GM18526 (cell line): ENCODE results near the gene PDLIM5.

Experiments used
- POLR2A ChIP-seq: IDR thresholded peaks from 3 replicates; pipeline ENCODE4 v1.6.1; 2011; ENCODE audit not compliant: insufficient read length; ENCODE audit errors: extremely low read depth

The PDLIM5 gene

DNA sequence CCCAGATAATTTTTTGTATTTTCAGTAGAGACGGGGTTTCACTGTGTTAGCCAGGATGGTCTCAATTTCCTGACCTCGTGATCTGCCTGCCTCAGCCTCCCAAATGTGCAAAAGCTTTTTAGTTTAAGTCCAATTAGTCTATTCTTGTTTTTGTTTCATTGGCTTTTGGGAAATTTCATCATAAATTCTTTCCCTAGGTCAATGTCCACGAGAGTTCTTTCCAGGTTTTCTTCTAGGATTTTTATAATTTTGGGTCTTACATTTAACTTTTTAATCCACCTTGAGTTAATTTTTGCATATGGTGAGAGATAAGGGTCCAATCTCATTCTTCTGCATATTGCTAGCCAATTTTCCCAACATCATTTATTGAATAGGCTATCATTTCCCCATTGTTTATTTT is 36.3 kb upstream of the PDLIM5 start:
- TF ChIP-seq POLR2A = no peak

DNA sequence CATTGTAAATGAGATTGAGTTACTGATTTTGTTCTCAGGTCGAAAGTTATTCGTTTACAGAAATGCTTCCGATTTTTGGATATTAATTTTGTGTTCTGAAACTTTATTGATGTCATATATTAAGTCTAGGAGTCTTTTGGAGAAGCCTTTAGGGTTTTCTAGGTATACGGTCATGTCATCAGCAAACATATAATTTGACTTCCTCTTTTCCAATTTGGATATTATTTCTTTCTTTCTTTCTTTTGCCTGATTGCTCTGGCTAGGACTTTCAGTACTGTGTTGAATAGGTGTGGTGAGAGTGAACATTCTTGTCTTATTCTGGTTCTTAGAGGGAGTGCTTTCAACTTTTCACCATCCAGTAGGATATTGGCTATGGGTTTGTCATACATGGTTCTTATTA is 35.4 kb upstream of the PDLIM5 start:
- no peak for TF ChIP-seq POLR2A

DNA sequence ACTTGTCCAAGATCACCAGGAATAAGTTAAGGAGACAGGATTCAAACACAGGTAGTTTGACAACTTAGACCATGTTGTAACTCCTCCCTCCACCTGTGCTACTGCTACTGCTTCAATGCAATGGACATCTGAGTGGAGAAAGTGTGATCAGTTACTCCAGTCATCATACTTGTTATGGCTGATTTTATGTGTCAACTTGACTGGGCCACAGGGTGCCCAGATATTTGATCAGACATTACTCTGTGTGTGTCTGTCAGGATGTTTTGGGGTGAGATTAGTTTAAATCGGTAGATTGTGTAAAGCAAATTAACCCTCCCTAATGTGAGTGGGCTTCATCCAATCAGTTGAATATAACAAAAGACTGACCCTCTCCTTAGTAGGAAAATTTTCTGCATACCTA is 34.8 kb upstream of the PDLIM5 start:
- no peak for TF ChIP-seq POLR2A

DNA sequence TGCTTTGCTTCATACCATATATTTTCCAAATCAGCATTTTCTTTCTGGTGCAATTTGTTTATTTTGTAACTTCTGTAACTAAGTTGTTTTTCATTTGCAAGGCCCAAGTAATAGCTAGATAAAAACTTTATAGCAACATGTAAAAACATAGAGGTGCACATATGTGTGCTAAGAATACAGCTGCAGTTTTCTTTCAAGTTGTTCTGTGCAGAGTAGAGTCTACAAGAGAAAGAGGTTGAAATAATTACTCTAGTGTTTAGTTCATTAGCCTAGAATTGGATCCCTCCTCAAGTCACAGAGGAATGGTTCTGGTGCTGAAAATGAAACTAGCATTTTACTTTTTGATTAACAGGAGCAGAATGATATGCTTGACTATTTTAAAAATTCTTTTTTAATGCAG is 32.2 kb upstream of the PDLIM5 start:
- TF ChIP-seq POLR2A = no peak

DNA sequence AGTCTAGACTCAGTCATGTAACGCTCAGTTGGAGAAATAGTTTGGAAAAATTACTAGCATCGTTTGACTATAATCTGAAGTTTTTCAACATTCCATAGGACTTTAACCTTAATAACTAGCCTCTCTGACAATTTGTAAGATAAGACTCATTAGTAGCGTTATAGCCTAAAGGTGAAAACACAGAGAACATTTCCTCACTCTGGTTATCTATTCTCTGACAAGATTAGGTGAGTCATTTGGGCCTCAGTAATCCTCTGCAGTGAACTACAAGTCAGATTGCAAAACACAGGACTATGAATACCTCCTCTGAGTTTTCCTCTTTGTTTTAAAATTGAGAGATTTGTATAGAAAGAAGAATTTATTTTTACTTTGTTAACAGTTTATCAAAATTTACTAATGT is 31.8 kb upstream of the PDLIM5 start:
- TF ChIP-seq POLR2A = no peak

DNA sequence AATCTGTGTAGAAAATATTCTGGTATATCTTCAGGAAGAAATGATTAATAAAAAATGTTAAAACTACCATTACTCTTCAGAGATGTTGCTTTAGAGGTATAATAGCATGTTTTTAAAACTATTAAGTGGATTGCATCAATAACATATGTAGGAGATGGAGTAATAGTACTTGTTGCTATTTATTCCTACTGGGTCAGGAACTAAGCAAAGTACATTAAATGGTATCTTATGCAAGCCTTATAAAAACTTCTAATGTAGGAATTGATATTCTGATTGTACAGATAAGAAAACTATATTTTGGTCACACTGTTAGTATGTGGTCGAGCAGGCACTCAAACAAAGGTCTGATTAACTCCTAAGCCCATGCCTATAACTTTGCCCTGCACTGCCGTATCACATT is 31.4 kb upstream of the PDLIM5 start:
- TF ChIP-seq POLR2A = no peak

DNA sequence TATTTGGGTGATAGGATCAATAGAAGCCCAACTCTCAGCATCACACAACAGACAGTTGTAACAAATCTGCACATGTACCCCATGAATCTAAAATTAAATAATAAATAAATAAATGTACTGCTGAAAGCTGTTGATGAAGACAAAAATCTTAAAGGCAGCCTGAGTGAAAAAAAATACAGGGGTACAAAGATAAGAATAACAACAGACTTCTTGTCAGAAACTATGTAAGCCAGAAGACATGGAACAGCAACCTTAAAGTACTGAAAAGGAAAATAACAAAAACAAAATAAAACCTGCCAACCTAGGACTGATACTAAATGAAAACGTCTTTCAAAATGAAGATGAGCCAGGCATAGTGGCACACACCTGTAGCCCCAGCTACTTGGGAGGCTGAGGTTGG is 25.0 kb upstream of the PDLIM5 start:
- no peak for TF ChIP-seq POLR2A

DNA sequence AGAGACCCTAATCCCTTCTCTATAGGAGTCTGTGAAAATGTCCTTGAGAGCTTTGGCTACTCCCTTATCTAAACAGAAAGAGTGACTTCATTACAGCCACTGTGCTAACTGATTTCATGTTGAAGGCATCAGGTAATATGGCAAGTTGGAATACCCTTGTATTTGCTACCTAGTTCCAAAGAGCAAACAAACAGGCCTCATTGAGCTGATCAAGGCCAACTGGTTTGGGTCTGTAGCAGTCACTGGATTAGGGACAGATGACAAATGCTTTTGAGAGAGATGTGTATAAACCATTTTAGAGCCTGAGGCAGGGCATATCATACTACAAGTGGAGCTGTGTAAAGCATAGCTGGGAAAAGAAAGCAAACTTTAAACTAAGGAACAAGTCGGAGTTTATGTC is 22.9 kb upstream of the PDLIM5 start:
- no peak for TF ChIP-seq POLR2A

DNA sequence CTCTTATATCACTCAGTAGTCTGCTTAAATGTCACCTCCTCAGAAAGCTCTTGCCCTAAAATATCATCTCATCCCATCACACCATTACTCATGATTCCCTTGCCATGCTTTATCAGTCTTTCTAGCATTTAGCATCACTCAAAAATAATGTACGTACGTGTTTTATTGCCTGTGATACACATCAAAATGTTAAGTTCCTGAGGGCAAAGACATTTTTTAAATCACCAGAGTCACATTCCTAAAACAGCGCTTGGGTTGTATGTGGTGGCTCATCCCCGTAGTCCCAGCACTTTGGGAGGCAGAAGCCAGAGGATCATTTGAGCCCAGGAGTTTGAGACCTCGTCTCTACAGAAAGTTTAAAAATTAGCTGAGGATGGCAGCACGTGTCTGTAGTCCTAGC is 21.3 kb upstream of the PDLIM5 start:
- no peak for TF ChIP-seq POLR2A

DNA sequence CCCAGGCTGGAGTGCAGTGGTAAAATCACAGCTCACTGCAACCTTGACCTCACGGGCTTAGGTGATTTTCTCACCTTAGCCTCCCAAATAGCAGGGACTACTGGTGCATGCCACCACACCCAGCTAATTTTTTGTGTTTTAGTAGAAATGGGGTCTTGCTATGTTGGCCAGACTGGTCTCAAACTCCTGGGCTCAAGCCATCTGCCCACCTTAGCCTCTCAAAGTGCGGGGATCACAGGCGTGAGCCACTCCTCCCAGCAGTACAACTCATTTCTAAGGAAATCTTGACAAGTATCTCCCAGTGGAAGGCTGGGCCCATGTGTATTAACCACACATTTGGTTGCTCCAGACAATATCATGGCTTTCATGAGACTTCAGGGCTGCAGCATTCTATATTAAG is 20.4 kb upstream of the PDLIM5 start:
- no peak for TF ChIP-seq POLR2A

DNA sequence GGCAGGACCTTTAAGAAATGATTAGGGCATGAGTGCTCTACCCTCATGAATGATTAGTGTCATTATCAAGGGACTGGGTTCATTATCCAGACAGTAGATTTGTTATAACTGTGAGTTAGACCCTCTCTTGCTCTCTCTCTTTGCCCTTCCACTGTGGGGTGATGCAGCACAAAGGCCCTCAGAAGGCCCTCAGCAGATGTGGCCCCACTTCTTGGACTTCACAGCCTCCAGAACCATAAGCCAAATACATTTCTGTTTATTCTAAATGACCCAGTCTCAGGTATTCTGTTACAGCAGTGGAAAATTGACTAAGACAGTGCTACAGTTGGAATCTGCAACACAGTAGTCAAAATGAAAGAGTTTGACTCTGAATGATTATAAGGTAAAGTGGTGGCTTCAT is 17.2 kb upstream of the PDLIM5 start:
- no peak for TF ChIP-seq POLR2A

DNA sequence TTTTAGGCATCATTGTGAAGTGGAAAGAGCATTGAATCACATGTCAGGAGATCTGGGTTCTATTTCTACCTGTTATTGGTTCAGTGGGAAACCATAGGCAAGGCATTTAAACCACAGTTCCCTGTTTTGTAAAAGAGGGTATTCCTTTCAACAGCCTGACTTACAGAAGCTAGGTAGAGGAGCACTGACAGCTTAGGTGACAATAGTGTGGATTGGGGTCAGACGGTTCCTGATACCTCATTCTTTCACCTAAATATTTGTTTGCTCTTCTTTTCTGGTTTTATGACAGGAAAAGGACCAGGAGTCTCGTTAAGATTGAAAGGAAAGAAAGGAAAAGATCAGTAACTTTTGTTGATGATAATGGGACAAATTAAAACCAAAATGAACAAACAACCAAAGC is 15.9 kb upstream of the PDLIM5 start:
- TF ChIP-seq POLR2A = no peak

DNA sequence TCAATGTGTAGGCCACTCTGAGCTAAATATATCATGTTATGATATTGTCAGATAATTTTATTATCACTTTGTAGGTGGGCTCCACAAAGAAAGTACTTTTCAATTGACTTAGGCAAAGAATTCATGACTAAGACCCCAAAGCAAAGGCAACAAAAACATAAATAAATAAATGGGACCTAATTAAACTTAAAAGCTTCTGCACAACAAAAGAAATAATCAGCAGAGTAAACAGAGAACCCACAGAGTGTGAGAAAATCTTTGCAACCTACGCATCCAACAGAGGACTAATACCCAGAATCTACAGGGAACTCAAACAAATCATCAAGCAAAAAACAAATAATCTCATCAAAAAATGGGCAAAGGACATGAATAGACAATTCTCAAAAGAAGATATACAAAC is 15.2 kb upstream of the PDLIM5 start:
- no peak for TF ChIP-seq POLR2A

DNA sequence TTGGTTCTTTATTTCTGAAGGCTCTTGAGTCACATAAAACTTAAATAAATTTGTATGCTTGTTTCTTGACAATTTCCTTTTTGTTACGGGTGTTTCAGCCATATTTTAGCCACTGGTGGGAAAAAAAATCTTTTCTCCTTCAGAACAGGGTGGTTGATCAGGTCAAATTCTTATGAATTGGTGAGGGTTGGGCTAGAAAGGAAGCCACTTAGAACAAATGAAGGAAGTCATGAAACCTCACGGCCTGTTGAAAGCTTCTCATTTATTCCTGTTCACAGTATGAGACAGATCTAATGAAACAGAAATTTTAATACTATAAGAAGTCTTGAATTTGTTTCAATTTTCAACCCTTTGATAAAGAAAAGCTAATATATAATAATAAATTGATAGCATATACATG is 12.1 kb upstream of the PDLIM5 start:
- no peak for TF ChIP-seq POLR2A

DNA sequence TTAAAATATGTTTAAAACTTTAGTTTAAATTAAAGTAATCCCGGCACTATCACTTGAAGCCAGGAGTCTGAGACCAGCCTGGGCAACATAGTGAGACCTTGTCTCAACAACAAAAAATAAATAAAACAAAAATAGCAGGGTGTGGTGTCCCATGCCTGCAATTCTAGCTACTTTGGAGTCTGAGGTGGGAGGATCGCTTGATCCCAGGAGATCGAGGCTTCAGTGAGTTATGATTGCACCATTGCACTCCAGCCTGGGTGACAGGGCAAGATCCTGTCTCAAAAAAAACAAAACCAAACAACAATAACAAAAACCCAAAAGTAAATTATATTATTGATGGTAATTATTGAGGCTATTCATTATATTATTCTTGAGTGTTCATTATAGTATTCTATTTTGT is 9.9 kb upstream of the PDLIM5 start:
- no peak for TF ChIP-seq POLR2A

DNA sequence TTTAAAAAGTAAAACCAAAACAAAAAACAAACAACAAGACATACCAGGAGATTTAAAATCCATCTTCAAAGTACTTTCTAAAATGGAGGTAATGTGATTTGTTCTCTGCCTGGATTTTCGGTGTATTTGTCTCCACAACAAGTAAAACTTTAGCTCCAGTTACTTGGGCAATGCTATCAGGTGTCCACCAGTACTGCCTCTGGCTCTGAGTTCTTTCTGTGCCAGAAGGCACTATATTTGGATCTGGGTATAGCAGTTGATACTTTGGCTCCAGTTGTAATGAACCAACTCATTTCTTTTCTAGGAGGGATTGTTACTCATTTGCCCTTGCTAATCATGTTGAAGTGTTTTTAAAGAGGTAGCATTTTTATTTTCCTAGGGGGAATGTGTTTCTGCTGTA is 9.5 kb upstream of the PDLIM5 start:
- TF ChIP-seq POLR2A = no peak

DNA sequence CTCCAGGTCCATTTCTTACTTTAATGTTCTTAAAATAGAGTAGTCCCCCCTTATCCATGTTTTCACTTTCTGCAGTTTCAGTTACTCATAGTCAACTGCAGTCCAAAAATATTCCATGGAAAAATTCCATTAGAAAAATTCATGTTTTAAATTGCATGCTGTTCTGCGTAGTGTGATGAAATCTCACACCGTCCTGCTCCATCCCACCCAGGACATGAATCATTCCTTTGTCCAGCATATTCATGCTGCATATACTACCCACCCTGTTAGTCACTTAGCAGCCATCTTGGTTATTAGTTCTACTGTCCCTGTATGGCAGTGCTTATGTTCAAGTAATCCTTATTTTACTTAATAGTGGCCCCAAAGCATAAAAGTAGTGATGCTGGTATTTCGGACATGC is 5.4 kb upstream of the PDLIM5 start:
- TF ChIP-seq POLR2A = no peak

DNA sequence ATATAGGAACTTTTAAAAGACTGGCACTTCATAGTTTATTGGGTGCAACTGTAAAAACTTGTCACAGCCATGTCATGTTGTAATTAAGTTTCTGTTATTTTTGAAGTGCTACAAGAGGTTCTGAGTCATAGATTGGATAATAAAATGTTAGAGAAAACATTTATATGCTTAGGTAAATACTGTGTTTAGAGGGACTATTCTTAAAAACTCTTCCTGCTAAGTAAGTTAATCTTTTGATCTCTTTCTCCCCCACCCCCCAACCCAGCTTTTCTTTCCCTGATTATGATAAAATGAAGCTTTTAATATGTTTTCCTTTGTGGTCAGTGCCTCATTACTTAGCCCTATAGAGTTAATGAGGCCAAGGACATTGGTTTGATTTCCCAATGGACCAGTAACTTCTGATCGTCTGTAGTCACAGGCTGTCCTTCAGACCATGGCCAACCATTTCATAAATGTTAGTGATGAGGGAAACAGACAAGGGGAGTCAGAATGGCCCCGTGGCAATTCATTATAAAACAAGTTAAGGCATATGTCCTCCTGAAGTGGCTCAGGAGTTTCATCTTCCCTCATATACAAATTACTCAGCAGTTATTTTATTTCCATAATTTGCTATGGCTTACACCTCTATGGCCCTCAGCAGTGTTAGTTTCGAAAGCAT is 3.9 kb upstream of the PDLIM5 start:
- TF ChIP-seq POLR2A = no peak
